ENCODE data around the gene GMDS. TPM values are rescaled to one million over a fixed set of nuclear protein-coding genes. Genes with fewer than 3 reads are reported as not detected.

The GMDS gene
- total and polyA plus RNA-seq, 2 of the 4 experiments (the other 2 are of a cell fraction) = 7.3 to 21.9 TPM

- no peak for TF ChIP-seq MXI1 (IDR thresholded peaks at IDR 0.05; ENCODE audit: borderline replicate concordance, low read depth, low read length)
- TF ChIP-seq MAZ (IDR thresholded peaks at IDR 0.05; ENCODE audit: borderline replicate concordance, low read depth, low read length) = no peak
- no peak for TF ChIP-seq BHLHE40 (IDR thresholded peaks at IDR 0.05; ENCODE audit: low read depth, low read length)
- no peak for TF ChIP-seq MAFK (IDR thresholded peaks at IDR 0.05; ENCODE audit: low read depth, low read length)
- TF ChIP-seq ELK1 (IDR thresholded peaks at IDR 0.05; ENCODE audit: borderline replicate concordance, low read depth, low read length) = no peak
- TF ChIP-seq SMC3 (IDR thresholded peaks at IDR 0.05; ENCODE audit: low read depth, low read length) = no peak
- TF ChIP-seq RFX5 (IDR thresholded peaks at IDR 0.05; ENCODE audit: low read depth, low read length) = no peak
- no peak for TF ChIP-seq RAD21 (IDR thresholded peaks at IDR 0.05; ENCODE audit: low read length)
- TF ChIP-seq USF2 (IDR thresholded peaks at IDR 0.05; ENCODE audit: low read depth, low read length) = no peak
- no peak for TF ChIP-seq POLR2A (IDR thresholded peaks at IDR 0.05; ENCODE audit: low read depth, low read length)
- TF ChIP-seq FOS (IDR thresholded peaks at IDR 0.05; ENCODE audit: low read depth, low read length) = no peak
- TF ChIP-seq RCOR1 (IDR thresholded peaks at IDR 0.05; ENCODE audit: insufficient replicate concordance, low read length) = no peak
- TF ChIP-seq NFE2L2 (IDR thresholded peaks at IDR 0.05; ENCODE audit: low read depth, low read length) = no peak
- TF ChIP-seq CTCF (conservative IDR thresholded peaks at IDR 0.05; ENCODE audit: low read depth, low read length) = no peak
- no peak for TF ChIP-seq CEBPB (IDR thresholded peaks at IDR 0.05; ENCODE audit: low read depth, low read length)
- TF ChIP-seq CHD1 (IDR thresholded peaks at IDR 0.05; ENCODE audit: low read depth, low read length) = no peak
These were observed 406.7 kb downstream of the GMDS start for GRCh38 chr6:1838604-1839213.

More at GRCh38 chr6:1838604-1839213, 406.7 kb downstream of the GMDS start:
- H3K14ac ChIP-seq (replicated peaks; ENCODE audit: low read depth, low read length) = no peak overlapping the region
- no peaks in the 10 kb centered on the region for H4K20me1 ChIP-seq (ENCODE audit: insufficient read depth, low read length)
- no peak overlapping the region for H2AK9ac ChIP-seq (replicated peaks; ENCODE audit: low read depth, low read length, poor library complexity)
- H3K4me3 ChIP-seq (ENCODE audit: insufficient read depth, low read depth, low read length) = no peak overlapping the region
- no peak overlapping the region for H3K4ac ChIP-seq (ENCODE audit: low read depth, low read length)
- BruUV-seq (replicated peaks) = no TSS peak
- ChIA-PET CTCF (interaction anchor here (0.6 kb wide), 1 partner anchor 141 kb away, joined by 3 read pairs; no protein-coding TSS in a partner anchor), POLR2A (ENCODE audit: unreplicated experiment) (no interaction called here)
- H3K79me1 ChIP-seq (ENCODE audit: low read depth in 1 of 2, low read length in 2 of 2) = no peaks in the 10 kb centered on the region
- ATAC-seq (ENCODE audit: low read depth) (peak; percentile 51), DNase-seq (peak; percentile 51)
- H3K4me2 ChIP-seq (ENCODE audit: low read depth, low read length) = no peak overlapping the region
- no peaks in the 10 kb centered on the region for H3K36me3 ChIP-seq (ENCODE audit: control insufficient read depth, insufficient read depth, low read length)
- no peak overlapping the region for H2BK15ac ChIP-seq (ENCODE audit: low read depth, low read length)
- no peak overlapping the region for H4K8ac ChIP-seq (ENCODE audit: low read depth in 2 of 2, low read length in 2 of 2)
- H3K56ac ChIP-seq (ENCODE audit: extremely low read depth, insufficient read depth, low read length) = no peak overlapping the region
- no peak overlapping the region for H4K5ac ChIP-seq (ENCODE audit: low read depth, low read length)
- no peak overlapping the region for H3K23ac ChIP-seq (ENCODE audit: low read depth, low read length)
- intact Hi-C loops (cut with micrococcal nuclease) (no loop called here), dilution Hi-C loops (cut with HindIII; ENCODE audit: low sequenced_read_pairs, unreplicated experiment) (no loop called here), in situ Hi-C loops (cut with MboI; ENCODE audit: low sequenced_read_pairs) (no loop called here)
- no peak overlapping the region for H3K9ac ChIP-seq (ENCODE audit: low read depth, low read length)
- H3K9me1 ChIP-seq (ENCODE audit: insufficient read depth, low read length) = peaks cover 3% of the 10 kb centered on the region; the same call in 1 of the 2 replicates
- H2BK5ac ChIP-seq (ENCODE audit: low read depth, low read length, poor library complexity, severe bottlenecking) = no peak overlapping the region
- no peak overlapping the region for H4K91ac ChIP-seq (ENCODE audit: insufficient read depth, low read depth, low read length)
- no peaks in the 10 kb centered on the region for H3K9me3 ChIP-seq (ENCODE audit: control insufficient read depth, insufficient read depth, low read length)
- H2BK120ac ChIP-seq (ENCODE audit: low read depth, low read length) = no peak overlapping the region
- H2AK5ac ChIP-seq (ENCODE audit: low read depth, low read length) = no peak overlapping the region
- no peak overlapping the region for H3K18ac ChIP-seq (ENCODE audit: low read depth, low read length)
- no peak overlapping the region for H3K27ac ChIP-seq (ENCODE audit: insufficient read depth, low read length)
- WGBS, 2 experiments (ENCODE audit: extremely low coverage in 2 of 2, insufficient read length in 1 of 2) = no CpG with 5 or more reads among the region's 5 CpGs
- H3K4me1 ChIP-seq (ENCODE audit: control insufficient read depth, insufficient read depth, low read length) = peaks cover 8% of the 10 kb centered on the region
- no peak overlapping the region for H2AFZ ChIP-seq (replicated peaks; ENCODE audit: low read length, poor library complexity)
- H2BK20ac ChIP-seq (ENCODE audit: low read depth, low read length) = no peak overlapping the region
- no peaks in the 10 kb centered on the region for H3K27me3 ChIP-seq (ENCODE audit: control insufficient read depth, insufficient read depth, low read length)
